ENCODE data around the gene SMIM8.

SMIM8 gene, protein sequence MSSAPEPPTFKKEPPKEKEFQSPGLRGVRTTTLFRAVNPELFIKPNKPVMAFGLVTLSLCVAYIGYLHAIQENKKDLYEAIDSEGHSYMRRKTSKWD

DNA sequence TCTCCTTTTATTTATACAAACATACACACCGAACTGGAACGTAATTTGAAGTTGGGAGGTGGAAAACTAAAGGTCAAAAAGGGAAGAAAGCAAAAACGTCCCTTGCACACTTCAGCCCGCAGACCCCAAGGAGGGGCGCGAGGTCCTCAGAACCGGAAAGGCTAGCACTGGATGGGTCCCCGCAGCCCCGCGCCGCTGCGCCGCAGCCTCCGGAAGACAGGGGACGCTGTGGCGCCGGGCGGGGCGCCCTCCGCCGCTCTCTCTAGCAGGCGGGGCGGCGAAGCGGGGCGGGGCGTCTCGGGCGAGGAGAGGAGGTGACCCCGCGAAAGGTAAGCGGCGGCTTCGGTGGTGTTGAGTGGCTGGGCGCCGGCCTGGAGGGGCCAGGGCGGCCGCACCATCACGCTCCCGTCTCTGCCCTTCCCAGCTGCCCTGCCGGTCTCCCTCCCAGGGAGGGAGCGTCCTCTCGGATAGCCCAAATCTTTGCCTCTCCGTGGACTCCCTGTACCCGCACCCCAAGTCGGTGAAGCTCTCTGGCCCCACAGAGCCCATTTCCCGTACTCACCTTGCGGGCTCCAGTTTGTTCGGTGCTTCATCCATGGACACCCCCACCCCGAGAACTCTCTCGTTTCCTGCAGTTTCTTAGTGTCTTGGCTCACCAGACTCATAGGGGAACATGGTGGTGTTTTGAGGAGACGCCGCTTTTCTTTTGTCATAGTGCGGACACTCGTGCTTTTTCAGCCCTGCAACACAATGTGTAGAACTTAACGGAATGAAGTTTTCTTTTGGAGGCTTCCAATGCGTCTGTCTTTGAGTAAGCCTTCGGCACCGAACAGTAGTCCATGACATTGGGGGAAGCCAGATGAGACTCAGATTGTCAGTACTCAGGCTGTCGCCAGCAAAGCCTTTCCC lies at the start of gene SMIM8:
Gene SMIM8, plus strand, starts transcription at position 285 of the 909 bp plus-strand sequence. CDS start 14,444 bp downstream, outside the sequence.
- TF ChIP-seq, protein P1, sequence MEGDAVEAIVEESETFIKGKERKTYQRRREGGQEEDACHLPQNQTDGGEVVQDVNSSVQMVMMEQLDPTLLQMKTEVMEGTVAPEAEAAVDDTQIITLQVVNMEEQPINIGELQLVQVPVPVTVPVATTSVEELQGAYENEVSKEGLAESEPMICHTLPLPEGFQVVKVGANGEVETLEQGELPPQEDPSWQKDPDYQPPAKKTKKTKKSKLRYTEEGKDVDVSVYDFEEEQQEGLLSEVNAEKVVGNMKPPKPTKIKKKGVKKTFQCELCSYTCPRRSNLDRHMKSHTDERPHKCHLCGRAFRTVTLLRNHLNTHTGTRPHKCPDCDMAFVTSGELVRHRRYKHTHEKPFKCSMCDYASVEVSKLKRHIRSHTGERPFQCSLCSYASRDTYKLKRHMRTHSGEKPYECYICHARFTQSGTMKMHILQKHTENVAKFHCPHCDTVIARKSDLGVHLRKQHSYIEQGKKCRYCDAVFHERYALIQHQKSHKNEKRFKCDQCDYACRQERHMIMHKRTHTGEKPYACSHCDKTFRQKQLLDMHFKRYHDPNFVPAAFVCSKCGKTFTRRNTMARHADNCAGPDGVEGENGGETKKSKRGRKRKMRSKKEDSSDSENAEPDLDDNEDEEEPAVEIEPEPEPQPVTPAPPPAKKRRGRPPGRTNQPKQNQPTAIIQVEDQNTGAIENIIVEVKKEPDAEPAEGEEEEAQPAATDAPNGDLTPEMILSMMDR (IDR thresholded peaks at IDR 0.05; ENCODE audit: low read depth, low read length, missing control alignments): peak; percentile 98
- peak; percentile 27 for DNase-seq (ENCODE audit: low read depth)
- peak within 1 kb of the TSS; percentile 100 for H3K4me3 ChIP-seq (ENCODE audit: low read depth, low read length)
- in situ Hi-C loops (cut with HindIII; ENCODE audit: low sequenced_read_pairs): no loop called here

DNA sequence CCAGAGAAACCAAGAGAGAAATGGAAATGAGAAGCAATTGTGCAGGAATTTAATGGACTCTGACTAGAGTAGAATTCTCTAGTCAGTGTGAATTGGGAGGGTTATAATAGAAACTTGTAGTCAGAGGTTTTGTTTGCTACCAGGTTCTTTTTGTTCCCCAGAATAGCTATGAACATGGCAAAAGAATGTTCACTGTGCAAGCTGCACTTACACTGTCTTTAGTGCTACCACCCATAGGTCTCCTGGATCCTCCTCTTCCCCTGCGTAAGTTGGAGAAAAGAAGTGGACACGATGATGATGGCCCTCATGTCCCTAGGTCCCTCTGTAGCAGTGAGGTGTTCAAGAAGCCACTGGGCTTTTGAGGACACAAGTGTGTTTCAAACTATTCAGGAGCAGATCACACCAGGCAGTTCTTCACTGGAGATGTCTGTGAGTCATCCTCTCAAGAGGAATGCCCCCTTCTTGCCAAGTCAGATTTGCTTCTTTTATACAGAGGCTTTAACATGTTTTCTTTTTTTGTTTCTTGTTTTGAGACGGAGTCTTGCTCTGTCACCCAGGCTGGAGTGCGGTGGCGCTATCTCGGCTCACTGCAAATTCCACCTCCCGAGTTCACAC lies 47.6 kb upstream of the SMIM8 start:
- DNase-seq (ENCODE audit: low read depth): peak; percentile 64
- in situ Hi-C loops (cut with HindIII; ENCODE audit: low sequenced_read_pairs): no loop called here
- TF ChIP-seq, protein P1 (IDR thresholded peaks at IDR 0.05; ENCODE audit: low read depth, low read length, missing control alignments): no peak
- H3K4me3 ChIP-seq (ENCODE audit: low read depth, low read length): no peak overlapping the region

DNA sequence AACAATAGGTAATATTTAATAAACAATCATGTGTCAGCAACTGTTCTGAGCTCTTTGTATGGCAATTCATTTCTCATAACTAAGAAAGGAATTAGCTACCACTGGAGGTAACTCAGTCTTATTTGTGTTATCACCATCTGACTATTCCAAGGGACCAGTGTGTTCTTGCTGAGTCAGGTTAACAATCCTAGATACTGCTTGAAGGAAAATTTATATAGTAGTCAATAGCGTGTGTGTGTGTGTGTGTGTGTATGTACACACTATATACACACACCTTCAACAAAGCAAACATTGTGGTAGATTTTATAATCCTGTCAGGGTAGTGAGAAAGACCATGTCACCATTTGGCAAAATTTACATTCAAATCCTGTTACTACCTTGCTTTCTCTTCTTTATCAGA lies 45.8 kb upstream of the SMIM8 start:
- H3K4me3 ChIP-seq (ENCODE audit: low read depth, low read length): no peak overlapping the region
- TF ChIP-seq, protein P1 (IDR thresholded peaks at IDR 0.05; ENCODE audit: low read depth, low read length, missing control alignments): no peak
- in situ Hi-C loops (cut with HindIII; ENCODE audit: low sequenced_read_pairs): no loop called here
- DNase-seq (ENCODE audit: low read depth): no peak

DNA sequence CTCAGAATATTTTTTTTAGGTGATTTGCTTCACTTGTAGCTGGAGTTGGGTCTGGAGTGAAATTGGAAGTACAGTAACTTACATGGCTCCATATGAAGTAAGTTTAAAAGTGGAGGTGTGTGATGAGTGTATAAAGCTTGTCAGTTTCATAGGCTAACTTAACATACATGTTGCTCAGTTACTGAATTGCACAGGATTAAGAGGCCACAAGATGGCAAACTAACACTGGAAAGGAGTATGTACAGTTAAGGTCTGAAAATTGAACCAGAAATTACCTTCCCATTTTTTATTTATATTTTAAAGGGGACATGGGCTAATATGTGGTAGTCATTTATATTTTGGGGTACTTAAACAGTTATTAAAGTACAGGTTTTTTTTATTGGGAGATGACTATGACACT lies 45.3 kb upstream of the SMIM8 start:
- in situ Hi-C loops (cut with HindIII; ENCODE audit: low sequenced_read_pairs): no loop called here
- DNase-seq (ENCODE audit: low read depth): no peak
- no peak overlapping the region for H3K4me3 ChIP-seq (ENCODE audit: low read depth, low read length)
- TF ChIP-seq, protein P1 (IDR thresholded peaks at IDR 0.05; ENCODE audit: low read depth, low read length, missing control alignments): peak; percentile 20

DNA sequence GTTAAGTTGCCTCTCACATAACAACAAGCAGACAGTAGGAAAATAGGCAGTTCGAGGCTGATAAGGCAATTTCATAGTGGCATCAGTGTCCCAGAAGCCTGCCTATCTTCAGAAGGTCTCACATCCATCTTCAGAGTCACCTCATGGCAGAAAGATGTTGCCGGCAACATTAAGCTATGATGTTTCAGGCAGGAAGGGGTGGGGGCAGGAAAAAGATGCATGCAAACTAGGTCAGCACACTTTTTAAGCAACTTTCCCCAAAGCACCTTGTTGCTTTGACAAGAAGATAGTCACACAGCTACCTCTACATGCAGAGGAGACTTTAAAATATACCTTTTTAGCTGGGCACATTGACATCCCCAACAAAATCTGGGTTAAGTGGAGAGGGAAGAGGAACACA lies 43.2 kb upstream of the SMIM8 start:
- in situ Hi-C loops (cut with HindIII; ENCODE audit: low sequenced_read_pairs): no loop called here
- TF ChIP-seq, protein P1 (IDR thresholded peaks at IDR 0.05; ENCODE audit: low read depth, low read length, missing control alignments): no peak
- H3K4me3 ChIP-seq (ENCODE audit: low read depth, low read length): no peak overlapping the region
- no peak for DNase-seq (ENCODE audit: low read depth)

DNA sequence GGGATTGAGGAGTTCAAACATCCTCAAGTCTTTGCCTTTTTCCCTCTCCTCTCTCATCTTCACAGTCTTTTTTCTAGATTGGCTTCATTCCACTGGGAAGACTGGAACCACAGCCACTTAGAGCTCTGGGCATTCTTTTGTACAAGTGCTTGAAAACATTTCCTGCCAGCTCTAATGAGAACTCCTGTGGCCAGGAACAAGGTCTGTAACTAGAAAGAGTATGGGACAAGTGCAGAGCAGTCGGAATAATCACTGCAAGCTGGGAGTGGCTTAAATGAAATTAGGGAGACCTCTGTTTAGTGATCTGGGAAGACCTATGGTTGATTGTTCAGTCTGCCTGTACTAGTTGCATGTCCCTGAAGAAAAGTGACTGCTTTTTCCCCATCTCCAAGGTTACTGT lies 41.0 kb upstream of the SMIM8 start:
- TF ChIP-seq, protein P1 (IDR thresholded peaks at IDR 0.05; ENCODE audit: low read depth, low read length, missing control alignments): no peak
- no peak overlapping the region for H3K4me3 ChIP-seq (ENCODE audit: low read depth, low read length)
- DNase-seq (ENCODE audit: low read depth): no peak
- in situ Hi-C loops (cut with HindIII; ENCODE audit: low sequenced_read_pairs): no loop called here
